ENCODE data around the gene KCNE2. TPM values are rescaled to one million over a fixed set of nuclear protein-coding genes. Genes with fewer than 3 reads are reported as not detected.
"Not testable (repeated sequence)": the region's sequence is repeated elsewhere in the genome, so short reads cannot be mapped to it uniquely, and the experiment has no call there.

Gene KCNE2
- polyA plus RNA-seq, 3 donors from 2014 or later, result 0.27 TPM; not detected in 2

- not testable (repeated sequence) for H3K4me3 Mint-ChIP-seq; H3K4me1 Mint-ChIP-seq; H3K27ac Mint-ChIP-seq; H3K9me3 Mint-ChIP-seq; H3K27me3 Mint-ChIP-seq (ENCODE audit: low read depth in 3 of 3); H3K36me3 Mint-ChIP-seq; DNase-seq
Measured at GRCh38 chr21:34404742-34405141, 40.9 kb downstream of the KCNE2 start.

- not testable (repeated sequence) for H3K4me1 Mint-ChIP-seq; H3K27ac Mint-ChIP-seq; DNase-seq; H3K9me3 Mint-ChIP-seq; H3K27me3 Mint-ChIP-seq (ENCODE audit: low read depth in 3 of 3); H3K36me3 Mint-ChIP-seq; H3K4me3 Mint-ChIP-seq
Measured at GRCh38 chr21:34405686-34406085, 41.9 kb downstream of the KCNE2 start.

- not testable (repeated sequence) for H3K27me3 Mint-ChIP-seq (ENCODE audit: low read depth in 3 of 3); H3K4me3 Mint-ChIP-seq; H3K9me3 Mint-ChIP-seq; DNase-seq; H3K27ac Mint-ChIP-seq; H3K4me1 Mint-ChIP-seq; H3K36me3 Mint-ChIP-seq
Measured at GRCh38 chr21:34406102-34406501, 42.3 kb downstream of the KCNE2 start.

DNA sequence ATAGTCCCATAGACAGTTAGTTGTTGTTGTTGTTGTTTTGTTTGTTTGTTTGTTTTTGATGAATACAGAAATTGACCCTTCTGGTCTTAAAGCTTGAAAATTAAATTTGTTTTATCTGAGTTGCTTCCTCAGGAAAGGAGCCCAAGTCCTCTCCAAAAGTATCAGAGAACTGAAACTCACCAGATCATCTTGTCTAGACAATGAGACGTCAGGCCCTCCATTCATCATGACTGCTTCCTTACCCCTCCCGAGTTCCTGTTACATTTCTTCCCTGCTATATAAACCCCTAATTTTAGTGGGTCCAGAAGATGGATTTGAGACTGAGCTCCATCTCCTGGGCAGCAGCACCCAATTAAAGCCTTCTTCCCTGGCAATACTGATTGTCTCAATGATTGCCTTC, 42.9 kb downstream of the KCNE2 start:
- H3K9me3 Mint-ChIP-seq; H3K4me3 Mint-ChIP-seq; H3K36me3 Mint-ChIP-seq; H3K4me1 Mint-ChIP-seq; H3K27me3 Mint-ChIP-seq (ENCODE audit: low read depth in 3 of 3); DNase-seq; H3K27ac Mint-ChIP-seq: not testable (repeated sequence)

GRCh38 chr21:34407294-34407693, 43.5 kb downstream of the KCNE2 start:
- H3K27me3 Mint-ChIP-seq (ENCODE audit: low read depth in 3 of 3); H3K27ac Mint-ChIP-seq; H3K4me1 Mint-ChIP-seq: not testable (repeated sequence)

GRCh38 chr21:34417448-34418077, 53.8 kb downstream of the KCNE2 start:
- H3K9me3 Mint-ChIP-seq, H3K36me3 Mint-ChIP-seq, H3K4me3 Mint-ChIP-seq: not testable (repeated sequence)

More at GRCh38 chr21:34407294-34407693, 43.5 kb downstream of the KCNE2 start:
- not testable (repeated sequence) for H3K9me3 Mint-ChIP-seq, H3K4me3 Mint-ChIP-seq, H3K36me3 Mint-ChIP-seq, DNase-seq

More at GRCh38 chr21:34417448-34418077, 53.8 kb downstream of the KCNE2 start:
- DNase-seq; H3K4me1 Mint-ChIP-seq; H3K27ac Mint-ChIP-seq; H3K27me3 Mint-ChIP-seq (ENCODE audit: low read depth in 3 of 3): not testable (repeated sequence)

Other genes starting within 250 kb of the KCNE2 start
- 10 to 100 TPM in 1 of 3 donors, 1 to 10 TPM in 2; 3.9 to 11.1 (median 7.0) TPM for gene SMIM11, start 11.5 kb downstream of the KCNE2 start, polyA plus RNA-seq
- gene SMIM34, start 59.9 kb downstream of the KCNE2 start, polyA plus RNA-seq, result not detected
- not detected for gene KCNE1, start 148.2 kb downstream of the KCNE2 start, polyA plus RNA-seq

All from immature natural killer cell (primary cell).